Neural progenitor cell (in vitro differentiated cells): Measurements from ENCODE around the gene TEX35.

Source experiments
- EZH2 ChIP-seq: fragments of 200-600 bp; sonication (generic); IDR thresholded peaks from 2 replicates; pipeline ENCODE4 v1.6.1; 2017; ENCODE audit warnings: antibody characterized with exemption, mild to moderate bottlenecking, moderate library complexity
- TF ChIP-seq, protein P1 (sequence below): fragments of 200-600 bp; sonication (generic); IDR thresholded peaks from 2 replicates; pipeline ENCODE4 v1.5.1; 2017; ENCODE audit warnings: antibody characterized with exemption, mild to moderate bottlenecking

DNA sequence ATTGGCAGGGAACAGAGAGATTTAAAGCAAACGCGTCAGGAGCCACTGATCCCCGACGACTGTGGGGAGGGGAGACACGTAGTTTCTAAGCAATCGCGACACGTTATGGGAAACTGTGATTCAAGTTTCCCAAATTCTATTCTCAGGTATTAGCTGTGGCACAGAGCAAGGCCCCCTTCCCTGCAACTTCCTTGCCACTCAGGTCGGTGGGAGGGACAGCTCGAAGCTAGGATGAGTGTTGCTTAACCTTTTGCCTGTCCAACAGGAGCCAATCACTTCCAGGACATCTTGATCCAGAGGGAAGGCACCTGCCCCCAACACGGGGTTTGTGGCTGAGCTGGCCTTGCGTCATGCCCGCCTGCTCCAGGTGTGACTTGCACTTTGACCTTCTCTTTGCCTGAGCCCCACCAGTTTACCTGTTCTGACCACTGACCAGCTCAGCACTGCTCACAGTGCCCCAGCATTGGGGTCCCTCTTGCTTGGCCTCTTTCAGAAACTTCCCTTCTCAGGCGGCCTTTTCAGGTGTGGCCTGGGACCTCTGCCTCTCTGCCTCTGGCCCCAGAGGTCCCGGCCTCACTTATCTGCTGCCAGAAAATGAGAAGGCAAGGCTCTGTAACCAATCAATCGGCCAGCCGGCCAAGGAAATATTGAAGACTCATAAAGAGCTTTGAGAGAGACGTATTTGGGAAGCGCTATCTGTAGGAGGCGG, 24.6 kb downstream of the TEX35 start:
- TF ChIP-seq, protein P1, sequence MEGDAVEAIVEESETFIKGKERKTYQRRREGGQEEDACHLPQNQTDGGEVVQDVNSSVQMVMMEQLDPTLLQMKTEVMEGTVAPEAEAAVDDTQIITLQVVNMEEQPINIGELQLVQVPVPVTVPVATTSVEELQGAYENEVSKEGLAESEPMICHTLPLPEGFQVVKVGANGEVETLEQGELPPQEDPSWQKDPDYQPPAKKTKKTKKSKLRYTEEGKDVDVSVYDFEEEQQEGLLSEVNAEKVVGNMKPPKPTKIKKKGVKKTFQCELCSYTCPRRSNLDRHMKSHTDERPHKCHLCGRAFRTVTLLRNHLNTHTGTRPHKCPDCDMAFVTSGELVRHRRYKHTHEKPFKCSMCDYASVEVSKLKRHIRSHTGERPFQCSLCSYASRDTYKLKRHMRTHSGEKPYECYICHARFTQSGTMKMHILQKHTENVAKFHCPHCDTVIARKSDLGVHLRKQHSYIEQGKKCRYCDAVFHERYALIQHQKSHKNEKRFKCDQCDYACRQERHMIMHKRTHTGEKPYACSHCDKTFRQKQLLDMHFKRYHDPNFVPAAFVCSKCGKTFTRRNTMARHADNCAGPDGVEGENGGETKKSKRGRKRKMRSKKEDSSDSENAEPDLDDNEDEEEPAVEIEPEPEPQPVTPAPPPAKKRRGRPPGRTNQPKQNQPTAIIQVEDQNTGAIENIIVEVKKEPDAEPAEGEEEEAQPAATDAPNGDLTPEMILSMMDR, result no peak
- no peak for TF ChIP-seq EZH2
